Neuronal stem cell (in vitro differentiated cells): ENCODE data around the gene KRTAP3-1.

Experiments used
- DNase-seq: peaks from one replicate; pipeline ENCODE4 v3.0.0-alpha.2; 2013; ENCODE audit warnings: low spot score
- H2AFZ ChIP-seq: one replicate; pipeline ENCODE4 v1.6.1; 2013; ENCODE audit warnings: mild to moderate bottlenecking, low read length, inconsistent platforms
- H2AK5ac ChIP-seq: 2 replicates; pipeline ENCODE4 v1.6.1; 2013; ENCODE audit warnings: low read depth, mild to moderate bottlenecking, inconsistent platforms, low read length, moderate library complexity, mixed read lengths
- H2BK120ac ChIP-seq: 2 replicates; pipeline ENCODE4 v1.6.1; 2013; ENCODE audit warnings: low read depth, mild to moderate bottlenecking, inconsistent platforms, low read length, moderate library complexity, mixed read lengths
- H2BK12ac ChIP-seq: one replicate; pipeline ENCODE4 v1.6.1; 2013; ENCODE audit warnings: low read length, inconsistent platforms
- H2BK15ac ChIP-seq: 2 replicates; pipeline ENCODE4 v1.6.1; 2013; ENCODE audit warnings: mild to moderate bottlenecking, low read length, inconsistent platforms, mixed read lengths
- H2BK5ac ChIP-seq: one replicate; pipeline ENCODE4 v1.6.1; 2013; ENCODE audit warnings: inconsistent platforms, mild to moderate bottlenecking, low read length, moderate library complexity
- H3K14ac ChIP-seq: one replicate; pipeline ENCODE4 v1.6.1; 2013; ENCODE audit warnings: low read length, inconsistent platforms
- H3K18ac ChIP-seq: 2 replicates; pipeline ENCODE4 v1.6.1; 2013; ENCODE audit warnings: low read length, inconsistent platforms
- H3K23ac ChIP-seq: 2 replicates; pipeline ENCODE4 v1.6.1; 2013; ENCODE audit warnings: low read depth, mild to moderate bottlenecking, mixed read lengths, low read length, inconsistent platforms; ENCODE audit not compliant: poor library complexity
- H3K27ac ChIP-seq: replicated peaks from 3 replicates; pipeline ENCODE4 v1.5.1; 2013; ENCODE audit warnings: low read length, inconsistent platforms
- H3K27me3 ChIP-seq, 3 experiments: 2 replicates each; pipeline ENCODE4 v1.6.1; 2013; ENCODE audit warnings: low read length in 3 of 3, mild to moderate bottlenecking in 2 of 3, inconsistent platforms in 1 of 3, low read depth in 1 of 3, mixed read lengths in 1 of 3, moderate library complexity in 1 of 3; ENCODE audit not compliant: control insufficient read depth in 3 of 3, insufficient read depth in 3 of 3
- H3K36me3 ChIP-seq, 2 donors: replicated peaks in 1 of 2; 2 replicates each; pipeline ENCODE4 v1.6.1; 2013; ENCODE audit warnings: low read length in 2 of 2; ENCODE audit not compliant: control insufficient read depth in 2 of 2, insufficient read depth in 2 of 2
- H3K4ac ChIP-seq: 2 replicates; pipeline ENCODE4 v1.6.1; 2013; ENCODE audit warnings: inconsistent platforms, mild to moderate bottlenecking, low read length, moderate library complexity
- H3K4me1 ChIP-seq, 2 donors: 1 replicate in 1 of 2; 2 replicates in 1 of 2; pipeline ENCODE4 v1.6.1; 2013; ENCODE audit warnings: low read length in 2 of 2, low read depth in 1 of 2; ENCODE audit not compliant: control insufficient read depth in 2 of 2, insufficient read depth in 1 of 2
- H3K4me2 ChIP-seq: one replicate; pipeline ENCODE4 v1.6.1; 2013; ENCODE audit warnings: mild to moderate bottlenecking, low read length, inconsistent platforms; ENCODE audit not compliant: insufficient read depth, poor library complexity, severe bottlenecking
- H3K4me3 ChIP-seq, 2 donors: 2 replicates each; pipeline ENCODE4 v1.5.1; 2013; ENCODE audit warnings: low read length in 2 of 2, mild to moderate bottlenecking in 2 of 2, inconsistent platforms in 1 of 2, moderate library complexity in 1 of 2
- H3K79me1 ChIP-seq: one replicate; pipeline ENCODE4 v1.6.1; 2013; ENCODE audit warnings: low read depth, mild to moderate bottlenecking, inconsistent platforms, low read length, moderate library complexity
- H3K9ac ChIP-seq: one replicate; pipeline ENCODE4 v1.6.1; 2013; ENCODE audit warnings: mild to moderate bottlenecking, low read depth, low read length, inconsistent platforms; ENCODE audit not compliant: poor library complexity
- H3K9me3 ChIP-seq, 2 donors: replicated peaks in 1 of 2; 2 replicates each; pipeline versions ENCODE3 to v1.6.1; 2013; ENCODE audit warnings: low read length in 2 of 2, mild to moderate bottlenecking in 2 of 2, inconsistent platforms in 1 of 2, low read depth in 1 of 2, mixed read lengths in 1 of 2, moderate library complexity in 1 of 2; ENCODE audit not compliant: control insufficient read depth in 2 of 2, insufficient read depth in 1 of 2
- H4K8ac ChIP-seq: one replicate; pipeline ENCODE4 v1.6.1; 2013; ENCODE audit warnings: low read depth, mild to moderate bottlenecking, inconsistent platforms, low read length, moderate library complexity
- H4K91ac ChIP-seq: one replicate; pipeline ENCODE4 v1.6.1; 2013; ENCODE audit warnings: low read length, low read depth, mild to moderate bottlenecking, inconsistent platforms; ENCODE audit not compliant: poor library complexity
- WGBS, 2 donors: extraction: QIAGEN DNeasy Blood & Tissue Kit; methylation state at CpG; one replicate each; pipeline ENCODE4 v1.1.7; 2013; ENCODE audit warnings: missing lambda C conversion rate in 2 of 2, mixed read lengths in 1 of 2; ENCODE audit not compliant: insufficient read length in 2 of 2, insufficient replicate concordance in 1 of 2; ENCODE audit errors: extremely low coverage in 2 of 2; 5-methylcytosine and 5-hydroxymethylcytosine counted together

The KRTAP3-1 gene

DNA sequence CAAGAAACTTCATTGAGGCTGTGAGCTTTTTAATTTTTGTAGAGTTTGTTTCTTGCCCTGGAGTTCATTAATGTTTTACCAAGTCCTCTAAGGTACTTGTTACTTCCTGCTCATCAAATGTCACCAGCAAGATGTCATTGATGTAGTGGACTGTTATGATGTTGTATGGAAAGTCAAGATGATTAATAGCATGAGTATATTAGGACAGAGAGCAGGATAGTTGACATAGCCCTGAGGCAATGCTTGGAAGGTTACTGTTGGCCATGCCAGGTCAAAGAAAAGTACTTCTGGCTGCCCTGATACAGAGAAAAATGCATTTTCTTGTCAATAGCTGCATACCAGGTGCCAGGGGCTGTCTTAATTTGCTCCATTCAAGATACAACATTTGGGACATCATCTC lies 11.4 kb upstream of the KRTAP3-1 start:
- no peak overlapping the region for H4K91ac ChIP-seq
- H3K14ac ChIP-seq, result no peak overlapping the region
- H3K36me3 ChIP-seq, result no peaks in the 10 kb centered on the region
- H3K4me2 ChIP-seq, result no peak overlapping the region
- no peak overlapping the region for H3K23ac ChIP-seq
- no peak overlapping the region for H4K8ac ChIP-seq
- H3K4ac ChIP-seq, result no peak overlapping the region
- H2BK15ac ChIP-seq, result no peak overlapping the region
- H3K4me3 ChIP-seq, result no peak overlapping the region
- no peaks in the 10 kb centered on the region for H3K79me1 ChIP-seq
- no peak overlapping the region for H2BK120ac ChIP-seq
- no peak for DNase-seq
- H2BK5ac ChIP-seq, result no peak overlapping the region
- H3K27me3 ChIP-seq, result no peaks in the 10 kb centered on the region
- no peak overlapping the region for H3K27ac ChIP-seq
- H3K9ac ChIP-seq, result no peak overlapping the region
- H2AFZ ChIP-seq, result no peak overlapping the region
- H2AK5ac ChIP-seq, result no peak overlapping the region
- H3K18ac ChIP-seq, result no peak overlapping the region
- H2BK12ac ChIP-seq, result no peak overlapping the region
- H3K9me3 ChIP-seq, result no peaks in the 10 kb centered on the region
- H3K4me1 ChIP-seq, result no peaks in the 10 kb centered on the region

- Histone ChIP-seq H2AFZ (no peak overlapping the region), H3K36me3 (no peaks in the 10 kb centered on the region), H3K23ac (peak overlapping the region; percentile 56), H4K91ac (peak overlapping the region; percentile 64), H3K4me1 (no peaks in the 10 kb centered on the region), H2BK5ac (no peak overlapping the region), H3K9ac (no peak overlapping the region), H3K9me3 (no peaks in the 10 kb centered on the region), H3K27ac (no peak overlapping the region), H3K79me1 (no peaks in the 10 kb centered on the region), H2AK5ac (no peak overlapping the region), H2BK120ac (no peak overlapping the region), H4K8ac (no peak overlapping the region), H3K4me2 (no peak overlapping the region), H3K4ac (no peak overlapping the region), H2BK12ac (no peak overlapping the region), H3K14ac (no peak overlapping the region), H2BK15ac (no peak overlapping the region), H3K18ac (no peak overlapping the region), H3K4me3 (no peak overlapping the region), H3K27me3 (no peaks in the 10 kb centered on the region)
- WGBS, 2 donors, result no CpG with 5 or more reads among the region's 3 CpGs
- no peak for DNase-seq
Measured at GRCh38 chr17:41019415-41019814, 10.5 kb upstream of the KRTAP3-1 start.

DNA sequence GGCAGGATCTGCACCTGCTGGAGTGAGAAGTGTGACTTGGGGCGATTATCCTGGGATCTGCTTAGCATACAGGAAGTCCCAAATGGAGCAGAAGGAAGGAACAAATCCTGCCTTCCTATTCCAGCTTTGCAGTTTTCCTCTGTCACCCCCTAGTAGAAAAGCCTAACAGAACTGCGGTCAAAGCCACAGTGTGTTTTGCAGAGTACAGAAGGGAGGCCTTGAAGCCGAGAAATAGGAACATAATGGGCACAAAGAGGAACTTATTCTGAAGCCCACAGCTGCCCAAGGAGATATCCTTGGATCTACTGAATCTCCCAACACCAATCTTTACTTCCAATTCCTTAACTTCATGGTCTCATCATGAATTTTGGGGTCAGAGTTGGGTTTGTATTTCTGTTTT lies 9.6 kb upstream of the KRTAP3-1 start:
- no peak overlapping the region for H2BK12ac ChIP-seq
- no peak overlapping the region for H2AFZ ChIP-seq
- no peaks in the 10 kb centered on the region for H3K9me3 ChIP-seq
- H3K36me3 ChIP-seq, result no peaks in the 10 kb centered on the region
- no peak overlapping the region for H2BK120ac ChIP-seq
- no peak overlapping the region for H4K8ac ChIP-seq
- H2BK15ac ChIP-seq, result no peak overlapping the region
- no peaks in the 10 kb centered on the region for H3K27me3 ChIP-seq
- no peak overlapping the region for H2AK5ac ChIP-seq
- no peak overlapping the region for H3K23ac ChIP-seq
- DNase-seq, result no peak
- no peak overlapping the region for H3K4ac ChIP-seq
- H2BK5ac ChIP-seq, result no peak overlapping the region
- H3K79me1 ChIP-seq, result no peaks in the 10 kb centered on the region
- H3K14ac ChIP-seq, result no peak overlapping the region
- no peak overlapping the region for H3K9ac ChIP-seq
- H3K18ac ChIP-seq, result no peak overlapping the region
- WGBS, 2 donors, result no CpG with 5 or more reads among the region's 3 CpGs
- H3K27ac ChIP-seq, result no peak overlapping the region
- H4K91ac ChIP-seq, result no peak overlapping the region
- no peak overlapping the region for H3K4me2 ChIP-seq
- H3K4me3 ChIP-seq, result no peak overlapping the region
- no peaks in the 10 kb centered on the region for H3K4me1 ChIP-seq

GRCh38 chr17:41016578-41017215 lies 7.8 kb upstream of the KRTAP3-1 start:
- H3K79me1 ChIP-seq, result no peaks in the 10 kb centered on the region
- H3K4me3 ChIP-seq, result no peak overlapping the region
- peak overlapping the region; percentile 45 for H4K8ac ChIP-seq
- DNase-seq, result no peak
- WGBS, 2 donors, result no CpG with 5 or more reads among the region's 13 CpGs
- H3K36me3 ChIP-seq, result no peaks in the 10 kb centered on the region
- no peak overlapping the region for H2BK5ac ChIP-seq
- H2BK120ac ChIP-seq, result no peak overlapping the region
- no peak overlapping the region for H2AFZ ChIP-seq
- no peak overlapping the region for H3K4ac ChIP-seq
- H3K4me1 ChIP-seq, result no peaks in the 10 kb centered on the region
- no peak overlapping the region for H4K91ac ChIP-seq
- no peaks in the 10 kb centered on the region for H3K9me3 ChIP-seq
- peak overlapping the region; percentile 36 for H2BK12ac ChIP-seq
- H3K14ac ChIP-seq, result no peak overlapping the region
- H3K18ac ChIP-seq, result no peak overlapping the region
- no peak overlapping the region for H3K4me2 ChIP-seq
- no peak overlapping the region for H2AK5ac ChIP-seq
- no peak overlapping the region for H3K9ac ChIP-seq
- no peak overlapping the region for H3K27ac ChIP-seq
- no peak overlapping the region for H2BK15ac ChIP-seq
- H3K27me3 ChIP-seq, result no peaks in the 10 kb centered on the region
- no peak overlapping the region for H3K23ac ChIP-seq
